NCI-H2171 treated with DMSO at 0.1 percent for 48 hours (cell line): ENCODE results near the gene OR2S2.
"Not testable (repeated sequence)": the region's sequence is repeated elsewhere in the genome, so short reads cannot be mapped to it uniquely, and the experiment has no call there.

ENCODE experiments used
- DNase-seq: peaks from one replicate; lab custom pipeline; 2025; lab: John Stamatoyannopoulos, UW

OR2S2 gene, protein sequence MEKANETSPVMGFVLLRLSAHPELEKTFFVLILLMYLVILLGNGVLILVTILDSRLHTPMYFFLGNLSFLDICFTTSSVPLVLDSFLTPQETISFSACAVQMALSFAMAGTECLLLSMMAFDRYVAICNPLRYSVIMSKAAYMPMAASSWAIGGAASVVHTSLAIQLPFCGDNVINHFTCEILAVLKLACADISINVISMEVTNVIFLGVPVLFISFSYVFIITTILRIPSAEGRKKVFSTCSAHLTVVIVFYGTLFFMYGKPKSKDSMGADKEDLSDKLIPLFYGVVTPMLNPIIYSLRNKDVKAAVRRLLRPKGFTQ

DNA sequence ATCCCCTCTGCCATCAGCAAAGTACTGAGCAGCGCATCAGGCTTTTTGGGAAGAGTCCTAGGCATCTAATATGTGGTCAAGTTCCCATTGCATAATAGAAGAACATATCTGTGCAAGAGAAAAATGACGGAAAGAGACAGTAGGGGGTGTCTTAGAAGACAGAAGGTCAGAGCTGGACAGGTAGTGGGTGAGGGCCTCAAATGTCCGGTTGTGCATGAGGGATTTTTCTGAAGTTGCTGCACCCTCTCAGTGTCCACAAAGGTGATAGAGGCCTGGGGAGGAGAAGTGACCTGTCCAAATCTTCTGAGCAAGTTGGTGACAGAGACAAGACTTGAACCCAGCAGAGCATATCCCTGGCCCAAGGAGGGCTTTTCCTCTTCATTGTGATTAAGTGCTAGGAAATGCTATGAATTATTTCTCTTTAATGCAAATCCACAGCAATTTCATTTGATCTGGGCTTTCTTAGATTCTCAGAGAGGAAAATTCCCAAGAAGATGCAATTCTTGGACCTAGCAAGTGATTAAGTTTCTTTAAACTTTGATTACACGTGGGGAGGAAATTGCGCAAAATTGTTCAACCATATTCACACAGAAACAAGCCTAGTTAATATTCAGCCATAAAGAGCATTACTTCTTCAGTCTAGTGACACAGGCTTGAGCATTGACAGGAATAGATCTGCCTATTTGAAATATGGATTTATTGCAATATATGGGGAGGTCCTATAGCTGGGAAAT lies at the start of gene OR2S2:
Gene OR2S2 (minus strand): TSS at position 51 of the 734 bp plus-strand sequence. CDS start 56 bp downstream, outside the sequence.
- no peak for DNase-seq

DNA sequence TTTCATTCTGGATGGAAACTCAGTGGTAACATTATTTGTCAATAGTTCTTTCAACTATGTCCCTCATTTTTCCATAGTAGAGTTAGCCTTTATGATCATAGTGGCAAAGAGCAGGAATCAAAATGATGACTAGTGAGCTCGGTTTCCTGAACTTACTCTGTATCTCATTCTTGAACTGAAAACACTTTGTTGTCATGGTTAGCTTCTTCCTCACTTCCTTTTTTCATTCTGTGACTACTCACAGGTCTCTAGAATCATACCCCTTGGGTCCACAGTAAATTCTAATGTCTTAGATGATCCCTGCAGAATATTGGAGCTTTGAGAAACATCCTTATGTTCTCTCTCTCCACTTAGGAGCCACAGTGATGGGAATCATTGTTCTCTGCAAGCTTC lies 49.4 kb upstream of the OR2S2 start:
- no peak for DNase-seq

DNA sequence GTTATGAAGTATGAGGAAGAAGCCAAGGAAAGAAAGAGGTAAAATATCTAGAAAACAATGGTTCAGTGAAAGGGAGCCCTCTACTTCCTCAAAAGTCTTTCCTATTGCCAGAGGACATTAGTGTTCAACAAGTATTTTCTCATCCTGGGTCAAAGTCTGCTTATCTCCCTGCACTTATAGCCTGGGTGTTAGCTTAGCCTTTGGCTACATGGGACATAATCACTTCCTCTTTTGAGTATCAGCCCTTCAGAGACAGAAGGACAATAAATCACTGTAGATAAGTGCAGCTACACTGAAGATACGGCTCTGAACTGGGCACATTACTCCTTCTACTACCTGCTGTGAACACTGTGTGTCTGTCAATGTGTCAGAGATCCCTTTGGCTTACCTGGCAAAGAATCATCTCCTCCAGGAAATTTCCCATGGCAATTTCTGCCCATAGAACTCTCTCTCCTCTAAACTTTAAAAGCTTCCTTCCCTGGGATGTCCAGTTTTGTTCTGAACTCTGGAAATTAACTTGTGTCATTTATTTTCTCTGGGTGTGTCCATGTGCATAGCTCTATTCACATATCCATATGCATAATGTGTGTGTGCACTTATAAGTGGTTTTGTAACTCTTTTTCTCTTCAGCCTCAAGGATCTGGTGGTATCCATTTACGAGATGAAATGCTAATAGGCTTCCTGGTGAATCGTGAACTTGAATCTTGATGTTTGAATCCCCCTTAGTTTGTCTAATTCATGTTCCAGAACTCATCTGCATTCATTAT lies 48.8 kb upstream of the OR2S2 start:
- DNase-seq = no peak

DNA sequence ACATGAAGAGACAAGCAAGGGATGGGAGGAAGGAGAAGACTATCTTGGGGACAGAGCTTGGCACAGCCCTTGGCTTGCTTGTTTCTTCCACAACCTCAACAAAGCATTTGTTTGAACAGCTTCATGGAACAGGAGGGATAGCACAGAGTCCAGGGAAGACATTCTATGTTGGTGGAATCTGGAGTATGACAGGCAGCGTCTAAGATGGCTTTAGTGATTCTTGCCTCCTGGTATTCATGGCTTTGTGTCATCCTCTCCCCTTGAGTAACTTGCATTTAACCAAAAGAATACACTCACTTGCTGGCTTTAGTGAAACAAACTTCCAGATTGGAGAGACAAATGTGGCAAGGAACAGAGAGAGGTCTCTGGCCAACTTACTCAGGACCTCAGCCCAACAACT lies 47.9 kb upstream of the OR2S2 start:
- no peak for DNase-seq

DNA sequence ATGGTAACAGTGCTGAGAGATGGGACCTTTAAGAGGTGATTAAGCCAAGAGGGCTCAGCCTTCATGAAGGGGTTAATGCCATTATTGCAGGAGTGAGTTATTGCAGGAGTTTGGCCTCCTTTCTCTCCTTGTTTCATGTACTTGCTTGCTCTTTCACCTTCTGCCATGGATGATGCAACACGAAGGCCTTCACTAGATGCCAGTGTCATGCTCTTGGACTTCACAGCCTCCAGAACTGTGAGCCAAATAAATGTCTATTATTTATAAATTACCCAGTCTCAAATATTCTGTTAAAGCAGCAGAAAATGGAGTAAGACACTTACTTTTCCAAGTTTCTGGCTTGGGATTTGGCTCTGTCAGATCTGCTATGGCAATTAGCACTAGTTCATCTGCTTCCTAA lies 40.4 kb upstream of the OR2S2 start:
- no peak for DNase-seq

DNA sequence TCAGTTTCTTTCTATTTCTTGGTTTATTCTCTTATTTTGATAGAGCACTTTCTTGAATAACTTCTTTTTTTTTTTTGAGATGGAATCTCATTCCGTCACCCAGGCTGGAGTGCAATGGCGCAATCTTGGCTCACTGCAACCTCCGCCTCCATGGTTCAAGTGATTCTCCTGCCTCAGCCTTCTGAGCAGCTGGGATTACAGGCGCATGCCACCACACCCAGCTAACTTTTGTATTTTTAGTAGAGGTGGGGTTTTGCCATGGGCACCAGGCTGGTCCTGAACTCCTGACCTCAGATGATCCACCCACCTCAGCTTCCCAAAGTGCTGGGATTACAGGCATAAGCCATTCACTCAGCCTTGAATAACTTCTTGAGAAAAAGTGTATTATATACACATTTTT lies 39.1 kb upstream of the OR2S2 start:
- DNase-seq = not testable (repeated sequence)

DNA sequence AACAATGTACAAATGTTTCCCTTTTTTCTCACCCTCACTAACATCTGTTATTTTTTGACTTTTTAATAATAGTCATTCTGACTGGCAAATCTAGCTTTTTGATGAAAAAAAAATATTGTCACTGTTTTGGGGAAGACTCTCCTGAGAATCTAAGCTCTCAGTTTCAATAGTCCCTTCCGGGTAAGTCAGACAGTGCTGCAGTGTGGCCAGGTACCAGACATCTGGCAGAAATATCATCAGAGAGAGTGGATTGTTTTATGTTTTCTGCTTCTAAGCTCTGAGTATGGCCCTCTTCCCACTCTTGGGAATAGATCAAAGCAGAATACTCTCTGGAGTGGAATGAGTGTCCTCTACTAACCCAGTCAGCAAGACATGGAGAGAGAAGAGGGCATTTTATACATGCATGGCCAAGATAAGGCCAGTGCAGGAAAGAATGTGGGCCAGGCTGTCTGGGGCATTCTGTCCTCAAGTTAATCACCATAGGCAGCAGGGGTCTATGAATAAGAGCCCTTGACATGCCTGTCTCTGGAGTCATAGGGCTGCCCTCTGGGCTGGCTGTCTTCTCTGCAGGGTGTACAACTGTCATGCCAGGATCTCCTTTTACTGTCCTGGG lies 38.5 kb upstream of the OR2S2 start:
- no peak for DNase-seq

DNA sequence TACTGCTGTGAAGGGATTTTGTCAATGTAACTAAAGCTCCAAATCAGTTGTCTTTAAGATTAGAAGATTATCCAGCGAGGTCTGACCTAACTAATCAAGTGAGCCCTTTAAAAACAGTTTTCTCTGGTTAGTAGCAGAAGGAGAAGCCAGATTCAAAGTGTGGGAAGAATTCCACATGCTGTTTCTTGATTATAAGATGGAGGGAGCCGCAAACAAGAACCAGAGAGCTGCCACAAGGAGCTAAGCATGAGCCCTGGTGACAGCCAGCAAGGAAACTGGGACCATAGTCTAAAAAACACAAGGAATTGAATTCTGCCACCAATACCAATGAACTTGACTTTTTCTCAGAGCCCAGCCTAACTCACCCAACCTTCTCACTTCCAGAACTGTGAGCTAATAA lies 37.0 kb upstream of the OR2S2 start:
- DNase-seq = no peak

DNA sequence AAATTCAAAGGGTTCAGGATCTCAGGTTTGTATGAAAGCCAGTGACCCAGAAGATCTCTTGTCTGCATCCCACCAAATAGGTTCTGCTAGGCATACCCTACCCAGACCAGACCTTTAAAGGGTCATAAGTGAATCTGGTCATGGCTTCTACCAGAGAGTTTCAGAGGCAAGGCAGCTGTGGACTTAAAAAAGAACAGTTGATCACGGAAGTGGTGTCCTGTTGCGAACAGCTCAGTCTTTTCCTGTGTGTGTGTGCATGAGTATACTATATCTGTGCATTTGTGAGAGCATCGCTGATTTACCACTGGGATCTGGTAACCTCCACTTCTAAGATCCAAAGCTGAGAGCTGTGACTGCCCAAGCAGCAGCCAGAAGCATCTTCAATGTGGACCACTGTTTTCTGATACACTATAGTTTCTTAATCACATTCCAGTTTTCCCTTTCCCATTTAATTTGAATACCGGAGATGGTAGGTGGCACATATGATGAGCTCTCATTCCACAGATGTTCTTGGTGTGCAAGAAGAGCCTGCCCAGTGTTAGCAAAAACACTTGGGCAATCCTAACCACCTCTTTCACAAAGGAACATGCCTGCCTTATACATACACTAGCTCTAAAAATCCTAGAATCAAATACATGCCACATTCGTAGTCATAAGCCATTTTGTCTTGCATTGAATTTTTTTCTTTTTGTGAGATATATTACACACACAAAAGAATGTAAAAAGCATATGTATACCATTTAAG lies 36.2 kb upstream of the OR2S2 start:
- DNase-seq = no peak

DNA sequence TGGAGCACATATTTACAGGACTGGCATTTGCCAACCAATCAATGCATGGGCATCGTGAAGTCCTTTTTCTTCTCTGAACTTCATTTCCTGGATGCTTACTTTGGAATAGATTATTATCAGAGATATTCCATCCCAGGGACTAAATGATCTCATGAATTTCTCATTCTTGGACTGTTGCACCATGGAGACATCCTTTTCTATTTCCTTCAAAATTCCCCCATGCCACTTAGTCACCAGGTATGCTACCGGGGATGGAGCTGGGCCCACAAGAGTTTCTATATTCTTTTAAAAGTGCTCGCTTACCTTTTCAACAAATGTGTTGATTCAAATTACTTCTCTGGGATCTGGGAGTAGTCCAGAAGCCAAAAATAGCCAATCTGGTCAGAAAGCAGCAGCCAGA lies 35.2 kb upstream of the OR2S2 start:
- DNase-seq = not testable (repeated sequence)

DNA sequence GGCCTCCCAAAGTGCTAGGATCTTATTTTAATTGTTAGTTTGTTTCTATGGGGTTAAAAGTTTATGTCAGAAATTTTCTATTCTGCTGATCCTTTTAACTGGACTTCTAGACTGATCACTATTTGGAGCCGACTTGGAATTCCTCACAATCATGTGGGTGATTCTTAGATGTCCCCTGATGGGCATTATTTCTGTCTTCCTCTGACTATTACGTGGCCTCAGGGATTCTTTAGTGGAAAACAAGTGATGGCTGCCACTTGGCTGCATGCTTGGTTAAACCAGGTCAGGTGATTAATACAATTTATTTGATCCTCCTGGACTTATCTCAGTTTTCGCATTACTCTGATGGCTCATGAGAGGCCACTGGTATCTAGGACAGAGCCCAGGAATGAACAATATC lies 32.2 kb upstream of the OR2S2 start:
- DNase-seq = no peak

DNA sequence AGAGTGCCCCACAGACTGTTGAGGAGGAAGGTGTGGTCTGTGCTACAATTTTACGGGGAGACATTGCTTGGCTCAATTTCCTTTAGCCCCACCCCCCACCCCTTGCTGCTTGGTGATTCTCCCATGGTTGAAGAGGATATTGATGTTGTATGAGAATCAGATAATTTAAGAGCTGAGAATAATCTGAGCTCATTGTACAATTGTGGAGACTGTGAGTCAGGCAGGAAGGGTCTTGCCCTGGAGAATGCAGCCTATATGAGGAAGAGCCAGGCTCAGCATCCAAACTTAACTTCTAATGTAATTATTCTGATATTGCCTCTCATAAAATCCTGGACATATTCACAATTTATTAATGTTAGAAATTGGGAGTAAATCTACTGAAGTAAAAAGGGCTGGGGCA lies 26.1 kb upstream of the OR2S2 start:
- no peak for DNase-seq

DNA sequence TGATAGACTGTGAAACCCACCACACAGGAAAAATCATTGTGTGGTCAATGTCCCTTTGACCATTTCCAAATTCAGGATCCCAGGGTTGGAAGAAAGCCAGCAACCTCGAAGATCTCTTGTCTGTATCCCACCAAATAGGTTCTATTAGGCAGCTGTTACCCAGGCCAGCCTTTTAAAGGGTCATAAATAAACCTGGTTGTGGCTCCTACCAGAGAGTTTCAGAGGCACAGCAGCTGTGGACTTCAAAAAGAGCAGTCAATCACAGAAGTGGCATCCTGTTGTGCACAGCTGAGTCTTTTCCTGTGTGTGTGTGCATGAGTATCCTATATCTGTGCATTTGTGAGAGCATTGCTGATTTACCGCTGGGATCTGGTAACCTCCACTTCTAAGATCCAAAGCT lies 23.7 kb upstream of the OR2S2 start:
- DNase-seq = no peak

DNA sequence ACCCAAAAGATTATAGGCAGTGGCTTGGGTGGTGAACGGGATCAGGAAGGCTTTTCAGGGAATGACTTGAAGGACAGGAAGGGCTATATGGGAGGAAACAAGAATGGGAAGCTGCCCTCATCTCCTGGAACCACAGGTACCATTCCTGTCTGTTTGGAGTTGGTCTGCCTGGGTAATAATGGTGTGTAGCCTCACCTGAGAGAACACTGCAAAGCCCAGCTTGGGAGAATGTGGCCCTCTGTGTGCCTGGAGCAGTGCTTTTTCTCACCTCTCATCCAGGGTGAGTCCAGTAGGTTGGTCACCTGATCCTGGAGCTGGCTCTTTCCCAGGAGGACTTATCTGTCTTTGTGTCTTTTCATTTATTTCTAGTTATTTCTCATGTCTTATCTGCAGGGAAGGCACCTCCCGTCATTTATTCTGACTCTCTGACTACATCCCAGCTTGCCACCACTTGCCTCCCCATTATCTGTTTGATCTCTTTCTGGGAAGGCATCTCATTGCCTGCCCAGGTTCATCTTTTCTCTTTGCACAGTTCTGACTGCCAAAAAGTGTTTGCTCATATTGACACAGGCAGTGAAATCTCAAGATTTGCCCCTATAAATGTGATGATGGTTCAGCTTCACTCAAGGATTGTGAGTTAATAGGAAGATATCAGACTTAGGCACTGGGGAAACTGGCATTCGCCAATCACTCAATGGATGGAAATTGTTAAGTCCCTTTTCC lies 22.5 kb upstream of the OR2S2 start:
- no peak for DNase-seq

DNA sequence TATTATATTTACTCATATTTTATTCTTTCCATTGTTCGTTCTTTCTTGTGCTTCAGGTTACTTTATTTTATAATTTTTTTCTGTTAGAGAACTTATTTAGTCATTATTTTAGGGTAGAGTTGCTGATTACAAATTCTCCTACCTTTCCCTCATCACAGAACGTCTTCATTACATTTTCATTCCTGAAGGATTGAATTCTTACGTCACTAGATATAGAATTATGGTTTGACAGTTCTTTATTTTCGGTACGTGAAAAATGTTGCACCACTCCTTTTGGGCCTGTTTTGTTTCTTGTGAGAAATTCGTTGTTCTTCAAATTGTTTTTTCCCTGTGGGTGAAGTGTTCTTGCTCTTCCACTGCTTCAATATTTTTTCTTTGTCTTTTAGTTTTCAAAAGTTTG lies 20.8 kb upstream of the OR2S2 start:
- DNase-seq = no peak

DNA sequence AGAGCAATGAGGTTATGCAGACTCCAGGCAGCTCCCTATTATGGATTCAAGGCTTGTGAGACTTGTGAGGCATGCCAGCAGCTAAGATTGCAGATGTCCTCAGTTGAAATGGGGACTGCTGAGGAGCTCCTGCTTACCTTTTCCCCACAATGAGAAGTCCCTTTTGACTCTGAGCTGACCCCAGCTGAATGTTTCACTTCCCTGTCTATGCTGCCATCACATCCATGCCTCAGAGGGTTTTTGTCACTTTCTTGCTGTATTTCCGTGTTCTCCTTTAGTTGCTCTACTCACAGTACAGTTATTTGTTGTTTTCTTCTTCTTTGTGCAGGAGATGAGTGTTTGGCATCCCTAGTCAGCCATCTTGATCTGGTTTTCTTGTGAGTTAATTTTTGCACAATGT lies 18.8 kb upstream of the OR2S2 start:
- no peak for DNase-seq

DNA sequence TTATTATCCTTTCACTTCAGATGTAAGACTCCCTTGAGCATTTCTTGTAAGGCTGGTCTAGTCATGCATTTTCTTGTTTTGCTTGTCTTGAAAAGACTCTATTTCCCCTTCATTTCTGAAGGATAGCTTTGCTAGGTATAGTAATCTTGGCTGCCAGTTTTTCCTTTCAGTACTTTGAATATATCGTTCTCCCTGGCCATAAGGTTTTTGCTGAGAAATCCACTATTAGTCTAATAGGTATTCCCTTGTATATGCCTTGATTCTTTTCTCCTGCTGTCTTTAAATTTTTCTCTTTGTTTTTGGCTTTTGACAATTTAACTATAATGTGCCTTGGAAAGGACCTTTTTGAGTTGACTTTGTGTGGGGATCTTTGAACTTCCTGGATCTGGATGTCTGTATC lies 16.8 kb upstream of the OR2S2 start:
- DNase-seq = no peak

DNA sequence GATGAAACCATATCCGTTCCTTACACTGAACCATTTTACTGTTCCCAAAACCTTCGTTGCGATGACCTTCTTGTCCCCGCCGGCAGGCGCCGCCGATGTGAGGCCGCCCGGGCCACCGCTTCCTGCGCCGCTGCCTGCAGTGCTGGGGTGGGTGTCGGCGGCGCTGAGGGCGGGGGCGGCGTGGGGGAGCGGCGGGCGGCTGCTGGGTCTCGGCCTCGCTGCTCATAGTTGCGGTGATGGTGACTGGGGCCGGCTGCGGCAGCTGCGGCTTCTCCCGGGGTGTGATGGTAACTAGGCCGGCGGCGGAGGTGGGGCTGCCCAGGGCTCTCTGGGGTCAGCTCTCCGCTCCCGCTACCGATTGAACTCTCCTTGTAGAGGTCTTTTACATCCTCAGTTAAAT lies 14.1 kb upstream of the OR2S2 start:
- no peak for DNase-seq

DNA sequence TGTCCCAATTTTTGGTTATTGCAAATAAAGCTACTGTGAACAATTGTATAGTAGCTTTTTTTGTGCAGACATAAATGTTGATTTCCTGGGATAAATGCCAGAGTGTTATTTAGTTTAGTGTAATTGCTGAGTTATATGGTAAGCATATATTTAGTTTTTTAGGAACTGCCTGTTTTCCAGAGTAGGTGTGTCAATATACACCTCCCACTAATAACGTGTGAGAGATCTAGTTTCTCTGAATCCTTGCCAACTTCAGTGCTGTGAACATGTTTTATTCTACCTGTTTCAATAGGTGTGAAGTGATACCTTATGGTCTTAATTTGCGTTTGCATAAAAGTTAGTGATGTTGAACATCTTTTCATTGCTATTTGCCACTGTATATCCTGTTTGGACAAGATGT lies 9.1 kb upstream of the OR2S2 start:
- no peak for DNase-seq

DNA sequence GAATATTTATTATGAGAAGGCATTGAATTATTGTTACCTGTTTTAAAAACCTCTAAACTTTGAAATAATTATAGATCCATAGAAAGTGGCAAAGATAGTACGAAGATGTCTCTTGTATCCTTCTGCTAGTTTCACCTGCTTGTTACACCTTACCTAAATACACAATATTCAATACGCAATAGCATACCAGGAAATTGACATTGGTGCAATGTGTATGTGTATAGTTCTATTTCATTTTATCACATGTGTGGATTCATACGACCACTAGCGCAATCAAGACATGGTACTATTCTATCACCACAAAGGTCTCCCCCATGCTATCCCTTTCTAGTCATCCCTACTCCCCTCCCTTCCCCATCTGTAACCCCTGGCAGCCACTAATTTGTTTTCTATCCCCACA lies 8.5 kb upstream of the OR2S2 start:
- no peak for DNase-seq

DNA sequence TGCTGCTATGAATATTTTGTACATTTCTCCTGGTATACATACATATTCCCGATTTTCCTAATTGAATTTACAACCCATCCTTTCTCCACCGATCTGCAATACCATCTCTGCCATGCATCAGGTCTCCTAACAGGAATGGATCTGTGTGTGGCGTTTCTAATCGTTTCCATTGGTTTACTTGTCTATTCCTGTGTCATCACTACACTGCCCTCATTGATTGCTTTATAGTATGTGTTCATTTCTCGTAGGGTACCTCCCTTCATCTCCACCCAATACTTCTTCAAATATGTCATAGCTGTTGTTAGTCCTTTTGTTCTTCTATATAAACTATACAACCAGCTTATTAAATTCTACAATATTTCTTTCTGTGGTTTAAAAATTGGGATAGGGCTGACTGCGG lies 7.1 kb upstream of the OR2S2 start:
- DNase-seq = no peak
